Neural cell (in vitro differentiated cells): ENCODE results near the gene GFPT2. TPM values are rescaled to one million over a fixed set of nuclear protein-coding genes. Genes with fewer than 3 reads are reported as not detected.

Experiments used
- H2AFZ ChIP-seq: fragments of 200-600, 300-800 bp; sonication (generic), shearing (Covaris generic); 2 replicates; pipeline ENCODE4 v1.6.0; 2014; ENCODE audit warnings: low read depth, mild to moderate bottlenecking, antibody characterized with exemption, low read length, moderate library complexity
- H3F3A ChIP-seq: fragments of 200-600 bp; shearing (Covaris generic); 2 replicates; pipeline ENCODE4 v1.6.1; 2016; ENCODE audit warnings: mild to moderate bottlenecking, moderate library complexity, mixed read lengths, antibody characterized with exemption, low read length; ENCODE audit not compliant: insufficient read depth, poor library complexity, severe bottlenecking
- H3K27ac ChIP-seq: fragments of 200-600, 300-800 bp; sonication (generic), shearing (Covaris generic); 2 replicates; pipeline ENCODE4 v1.5.1; 2014; ENCODE audit warnings: mild to moderate bottlenecking, low read length, moderate library complexity
- H3K27me3 ChIP-seq: fragments of 300-800, 200-600 bp; sonication (generic), shearing (Covaris generic); 2 replicates; pipeline ENCODE4 v1.6.0; 2014; ENCODE audit warnings: mild to moderate bottlenecking, low read depth, low read length, moderate library complexity; ENCODE audit not compliant: insufficient read depth
- H3K36me3 ChIP-seq: fragments of 300-800, 200-600 bp; sonication (generic), shearing (Covaris generic); 2 replicates; pipeline ENCODE4 v1.5.1; 2014; ENCODE audit warnings: mild to moderate bottlenecking, antibody characterized with exemption, low read length, moderate library complexity; ENCODE audit not compliant: insufficient read depth
- H3K4me2 ChIP-seq: fragments of 300-800, 200-600 bp; sonication (generic), shearing (Covaris generic); 2 replicates; pipeline ENCODE4 v1.6.0; 2014; ENCODE audit warnings: mild to moderate bottlenecking, low read length
- H3K4me3 ChIP-seq: fragments of 300-800, 200-600 bp; sonication (generic), shearing (Covaris generic); 2 replicates; pipeline ENCODE4 v1.5.1; 2014; ENCODE audit warnings: mild to moderate bottlenecking, low read length, moderate library complexity
- H3K79me2 ChIP-seq: fragments of 200-600 bp; shearing (Covaris generic); replicated peaks from 2 replicates; pipeline ENCODE4 v1.6.0; 2014; ENCODE audit warnings: mild to moderate bottlenecking, low read length, moderate library complexity; ENCODE audit not compliant: insufficient read depth
- H3K9ac ChIP-seq: fragments of 300-800, 200-600 bp; sonication (generic), shearing (Covaris generic); 2 replicates; pipeline ENCODE4 v1.6.1; 2016; ENCODE audit warnings: mild to moderate bottlenecking, low read length, mixed read lengths
- H3K9me2 ChIP-seq: fragments of 200-600 bp; shearing (Covaris generic); 2 replicates; pipeline ENCODE4 v1.6.1; 2016; ENCODE audit warnings: mild to moderate bottlenecking, low read length, mixed read lengths; ENCODE audit not compliant: insufficient read depth
- H3K9me3 ChIP-seq: fragments of 200-600, 300-800 bp; sonication (generic), shearing (Covaris generic); 2 replicates; pipeline ENCODE4 v1.6.1; 2016; ENCODE audit warnings: mild to moderate bottlenecking, mixed run types, low read length, moderate library complexity, mixed read lengths
- H4K20me1 ChIP-seq: fragments of 200-600 bp; shearing (Covaris generic); 2 replicates; pipeline ENCODE4 v1.6.1; 2016; ENCODE audit warnings: mild to moderate bottlenecking, mixed run types; ENCODE audit not compliant: insufficient read depth
- CTCF ChIP-seq: fragments of 450-650 bp; IDR thresholded peaks from 2 replicates; pipeline ENCODE4 v1.5.1; 2014; ENCODE audit warnings: antibody characterized with exemption, mild to moderate bottlenecking, moderate library complexity; ENCODE audit not compliant: poor library complexity, severe bottlenecking
- EP300 ChIP-seq: fragments of 450-650 bp; conservative IDR thresholded peaks from 2 replicates; pipeline ENCODE4 v1.6.1; 2014; ENCODE audit warnings: antibody characterized with exemption, mild to moderate bottlenecking, moderate library complexity; ENCODE audit not compliant: poor library complexity, severe bottlenecking
- EZH2 ChIP-seq: fragments of 200-600, 300-800 bp; shearing (Covaris generic), sonication (generic); IDR thresholded peaks from 2 replicates; pipeline ENCODE4 v1.6.1; 2014; ENCODE audit warnings: antibody characterized with exemption, low read length, borderline replicate concordance, mild to moderate bottlenecking; ENCODE audit not compliant: insufficient read depth, poor library complexity, severe bottlenecking
- MXI1 ChIP-seq: fragments of 450-650 bp; conservative IDR thresholded peaks from 2 replicates; pipeline ENCODE4 v1.6.1; 2014; ENCODE audit warnings: antibody characterized with exemption, mild to moderate bottlenecking; ENCODE audit not compliant: poor library complexity, severe bottlenecking
- POLR2AphosphoS5 ChIP-seq: IDR thresholded peaks from 2 replicates; pipeline ENCODE4 v1.6.1; 2012
- RAD21 ChIP-seq: fragments of 450-650 bp; conservative IDR thresholded peaks from 2 replicates; pipeline ENCODE4 v1.6.1; 2014; ENCODE audit warnings: antibody characterized with exemption, mild to moderate bottlenecking, moderate library complexity
- SMC3 ChIP-seq: fragments of 450-650 bp; conservative IDR thresholded peaks from 2 replicates; pipeline ENCODE4 v1.6.1; 2014; ENCODE audit warnings: antibody characterized with exemption, mild to moderate bottlenecking, moderate library complexity; ENCODE audit not compliant: poor library complexity
- TAF1 ChIP-seq: IDR thresholded peaks from 2 replicates; pipeline ENCODE4 v1.6.1; 2012; ENCODE audit warnings: low read depth
- polyA plus RNA-seq: library from polyadenylated mRNA; depleted of rRNA; stranded (reverse); fragments of >200 nt; gene quantifications from 2 replicates; pipeline ENCODE4 v1.2.3, GENCODE V29; 2014
- TF ChIP-seq, protein P1 (sequence below): IDR thresholded peaks from 2 replicates; pipeline ENCODE4 v1.6.1; 2012; ENCODE audit warnings: borderline replicate concordance

GFPT2 gene
- polyA plus RNA-seq, 1 donor from 2014 or later: 9.2 TPM

DNA sequence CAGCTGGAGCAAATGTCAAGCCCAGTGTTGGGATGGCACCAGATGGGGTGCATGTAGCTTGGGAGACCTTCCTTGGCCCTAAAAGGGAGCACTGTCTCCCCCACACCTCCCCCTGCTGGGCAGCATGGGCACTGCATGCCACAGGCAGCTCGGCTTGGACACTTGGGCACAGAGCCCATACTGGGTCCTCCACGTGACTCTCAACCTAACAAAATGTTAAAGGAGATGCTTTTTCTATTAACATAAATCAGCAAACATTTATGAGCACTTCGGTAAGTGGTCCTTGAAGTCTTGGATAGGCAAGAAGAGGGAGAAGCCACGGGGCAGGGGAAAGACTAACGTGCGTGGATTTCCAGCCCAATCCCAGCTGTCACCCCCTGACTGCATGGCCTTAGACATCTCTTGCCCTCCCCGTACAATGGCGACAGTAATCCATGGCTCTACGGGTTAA lies 37.3 kb downstream of the GFPT2 start:
- no peaks in the 10 kb centered on the region for H3K27me3 ChIP-seq
- no peak overlapping the region for H3K9ac ChIP-seq
- H4K20me1 ChIP-seq: no peaks in the 10 kb centered on the region
- H3K9me2 ChIP-seq: no peaks in the 10 kb centered on the region
- H3K36me3 ChIP-seq: no peaks in the 10 kb centered on the region
- H3K9me3 ChIP-seq: no peaks in the 10 kb centered on the region
- no peak overlapping the region for H2AFZ ChIP-seq
- no peak overlapping the region for H3K4me3 ChIP-seq
- H3K4me2 ChIP-seq: no peak overlapping the region
- no peaks in the 10 kb centered on the region for H3F3A ChIP-seq
- no peaks in the 10 kb centered on the region for H3K79me2 ChIP-seq
- TF ChIP-seq SMC3 (peak; percentile 15), RAD21 (no peak)
- H3K27ac ChIP-seq: no peak overlapping the region

- no peaks in the 10 kb centered on the region for H3K27me3 ChIP-seq
- TF ChIP-seq RAD21 (no peak), POLR2AphosphoS5 (no peak), TAF1 (no peak), SMC3 (no peak), EZH2 (no peak), CTCF (no peak), EP300 (no peak), MXI1 (no peak)
- TF ChIP-seq, protein P1, sequence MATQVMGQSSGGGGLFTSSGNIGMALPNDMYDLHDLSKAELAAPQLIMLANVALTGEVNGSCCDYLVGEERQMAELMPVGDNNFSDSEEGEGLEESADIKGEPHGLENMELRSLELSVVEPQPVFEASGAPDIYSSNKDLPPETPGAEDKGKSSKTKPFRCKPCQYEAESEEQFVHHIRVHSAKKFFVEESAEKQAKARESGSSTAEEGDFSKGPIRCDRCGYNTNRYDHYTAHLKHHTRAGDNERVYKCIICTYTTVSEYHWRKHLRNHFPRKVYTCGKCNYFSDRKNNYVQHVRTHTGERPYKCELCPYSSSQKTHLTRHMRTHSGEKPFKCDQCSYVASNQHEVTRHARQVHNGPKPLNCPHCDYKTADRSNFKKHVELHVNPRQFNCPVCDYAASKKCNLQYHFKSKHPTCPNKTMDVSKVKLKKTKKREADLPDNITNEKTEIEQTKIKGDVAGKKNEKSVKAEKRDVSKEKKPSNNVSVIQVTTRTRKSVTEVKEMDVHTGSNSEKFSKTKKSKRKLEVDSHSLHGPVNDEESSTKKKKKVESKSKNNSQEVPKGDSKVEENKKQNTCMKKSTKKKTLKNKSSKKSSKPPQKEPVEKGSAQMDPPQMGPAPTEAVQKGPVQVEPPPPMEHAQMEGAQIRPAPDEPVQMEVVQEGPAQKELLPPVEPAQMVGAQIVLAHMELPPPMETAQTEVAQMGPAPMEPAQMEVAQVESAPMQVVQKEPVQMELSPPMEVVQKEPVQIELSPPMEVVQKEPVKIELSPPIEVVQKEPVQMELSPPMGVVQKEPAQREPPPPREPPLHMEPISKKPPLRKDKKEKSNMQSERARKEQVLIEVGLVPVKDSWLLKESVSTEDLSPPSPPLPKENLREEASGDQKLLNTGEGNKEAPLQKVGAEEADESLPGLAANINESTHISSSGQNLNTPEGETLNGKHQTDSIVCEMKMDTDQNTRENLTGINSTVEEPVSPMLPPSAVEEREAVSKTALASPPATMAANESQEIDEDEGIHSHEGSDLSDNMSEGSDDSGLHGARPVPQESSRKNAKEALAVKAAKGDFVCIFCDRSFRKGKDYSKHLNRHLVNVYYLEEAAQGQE: no peak
- H3F3A ChIP-seq: no peaks in the 10 kb centered on the region
- H3K4me3 ChIP-seq: no peak overlapping the region
- H4K20me1 ChIP-seq: no peaks in the 10 kb centered on the region
- H3K4me2 ChIP-seq: no peak overlapping the region
- no peaks in the 10 kb centered on the region for H3K36me3 ChIP-seq
- no peaks in the 10 kb centered on the region for H3K79me2 ChIP-seq
- no peak overlapping the region for H2AFZ ChIP-seq
- H3K9me2 ChIP-seq: no peaks in the 10 kb centered on the region
- no peak overlapping the region for H3K9ac ChIP-seq
- H3K9me3 ChIP-seq: no peaks in the 10 kb centered on the region
- no peak overlapping the region for H3K27ac ChIP-seq
These were observed 39.2 kb downstream of the GFPT2 start for GRCh38 chr5:180313677-180314505.
